ENCODE results near the gene NELL1.

DNA sequence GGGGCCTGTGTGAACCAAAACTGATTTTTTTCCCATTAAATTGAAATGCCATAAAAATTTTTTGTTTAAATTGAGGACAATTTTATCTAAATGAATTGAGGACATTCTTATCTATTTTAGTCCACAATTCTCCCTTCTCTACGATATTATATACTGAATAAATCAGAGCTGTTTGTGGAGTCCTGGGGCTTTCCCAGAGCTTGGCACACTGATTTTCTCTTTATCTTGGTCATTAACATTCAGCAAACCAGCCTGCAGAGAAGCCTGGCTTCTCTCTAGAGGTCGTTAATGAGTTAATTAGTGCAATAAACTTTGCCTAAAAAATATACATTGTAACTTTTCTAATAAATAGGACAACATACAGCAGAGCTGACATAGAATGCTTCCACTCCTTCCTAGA lies 615.7 kb downstream of the NELL1 start:
- no peak for TF ChIP-seq REST (IDR thresholded peaks at IDR 0.05; ENCODE audit: unreplicated experiment)
- no peak for TF ChIP-seq POLR2AphosphoS5 (IDR thresholded peaks at IDR 0.05; ENCODE audit: low read depth)
- TF ChIP-seq CTCF (conservative IDR thresholded peaks at IDR 0.05; ENCODE audit: low read depth in 2 of 2), result no peak
- TF ChIP-seq ETS1 (IDR thresholded peaks at IDR 0.05), result no peak
- no peak for TF ChIP-seq EZH2 (IDR thresholded peaks at IDR 0.05; ENCODE audit: low read depth, unreplicated experiment)
- TF ChIP-seq EZH2phosphoT487 (IDR thresholded peaks at IDR 0.05; ENCODE audit: unreplicated experiment), result no peak
- no peak for TF ChIP-seq ZNF331 (CRISPR knock-in tag; IDR thresholded peaks at IDR 0.05; ENCODE audit: low read depth)
- no peak for TF ChIP-seq NANOG (IDR thresholded peaks at IDR 0.05; ENCODE audit: borderline replicate concordance)
- no peak for TF ChIP-seq CREB1 (CRISPR knock-in tag; IDR thresholded peaks at IDR 0.05; ENCODE audit: low read depth)
- TF ChIP-seq JUNB (IDR thresholded peaks at IDR 0.05; ENCODE audit: unreplicated experiment), result no peak
- TF ChIP-seq ZNF114 (CRISPR knock-in tag; IDR thresholded peaks at IDR 0.05), result no peak
- no peak for TF ChIP-seq STAT1 (IDR thresholded peaks at IDR 0.05; ENCODE audit: unreplicated experiment)
- no peak for TF ChIP-seq ZNF462 (CRISPR knock-in tag; IDR thresholded peaks at IDR 0.05)

Measured in GM23338 (cell line).